Measurements from ENCODE around the gene ALOX5. TPM values are rescaled to one million over a fixed set of nuclear protein-coding genes. Genes with fewer than 3 reads are reported as not detected.

ALOX5 gene
- total and polyA plus RNA-seq, 4 donors, result 2.9 to 16.9 (median 8.4) TPM

- TF ChIP-seq ATF3 (IDR thresholded peaks at IDR 0.05) (no peak), FOXA1 (IDR thresholded peaks at IDR 0.05) (no peak), ZBTB33 (IDR thresholded peaks at IDR 0.05) (no peak), RAD21 (IDR thresholded peaks at IDR 0.05) (no peak), YY1 (IDR thresholded peaks at IDR 0.05) (no peak), HNF4G (IDR thresholded peaks at IDR 0.05) (no peak), FOXA2 (IDR thresholded peaks at IDR 0.05) (no peak), TAF1 (conservative IDR thresholded peaks at IDR 0.05) (no peak), MAX (IDR thresholded peaks at IDR 0.05) (no peak), EGR1 (IDR thresholded peaks at IDR 0.05; ENCODE audit: low read depth in 2 of 2) (no peak), GABPA (IDR thresholded peaks at IDR 0.05 in 1 of 2, conservative IDR thresholded peaks at IDR 0.05 in 1 of 2) (no peak), JUND (IDR thresholded peaks at IDR 0.05) (no peak), HNF4A (conservative IDR thresholded peaks at IDR 0.05) (no peak), NR2F2 (IDR thresholded peaks at IDR 0.05) (no peak), REST (IDR thresholded peaks at IDR 0.05) (no peak), SP1 (IDR thresholded peaks at IDR 0.05) (no peak), CTCF (IDR thresholded peaks at IDR 0.05; ENCODE audit: low read depth, low read length, missing input control) (no peak)
- Histone ChIP-seq H3K4me1 (ENCODE audit: control insufficient read depth in 4 of 4, insufficient read depth in 4 of 4, low read length in 3 of 4) (peaks cover 0 to 16% (median 5%) of the 10 kb centered on the region in 4 donors), H3K9me3 (ENCODE audit: control insufficient read depth in 4 of 4, low read length in 3 of 4) (no peaks in the 10 kb centered on the region), H3K9ac (ENCODE audit: low read depth in 1 of 2, low read length in 2 of 2) (no peak overlapping the region), H3K36me3 (ENCODE audit: control insufficient read depth in 4 of 4, insufficient read depth in 3 of 4, low read depth in 1 of 4, low read length in 3 of 4) (peaks cover 4 to 18% (median 15%) of the 10 kb centered on the region in 4 donors), H3K27ac (ENCODE audit: low read depth in 1 of 2, low read length in 2 of 2) (no peak overlapping the region), H3K4me3 (ENCODE audit: low read depth in 1 of 3, low read length in 3 of 3) (no peak overlapping the region), H3K27me3 (ENCODE audit: control insufficient read depth in 4 of 4, insufficient read depth in 4 of 4, low read length in 3 of 4) (no peaks in the 10 kb centered on the region)
- 94% methylated on average over 23 of the region's 23 CpGs for WGBS
- DNase-seq (ENCODE audit: low spot score), result no peak
These were observed 89.5 kb downstream of the ALOX5 start for GRCh38 chr10:45463244-45464116.
